Stomach smooth muscle (tissue), 2 donors: ENCODE measurements around the gene NEAT1.
"Not testable (repeated sequence)": the region's sequence is repeated elsewhere in the genome, so short reads cannot be mapped to it uniquely, and the experiment has no call there.

Experiments used
- H3K27ac ChIP-seq: one replicate; pipeline ENCODE4 v1.7.0; 2013; ENCODE audit warnings: mild to moderate bottlenecking, low read length, inconsistent platforms
- H3K27me3 ChIP-seq, 2 donors: one replicate each; pipeline ENCODE4 v1.7.0; 2013; ENCODE audit warnings: low read length in 2 of 2; ENCODE audit not compliant: insufficient read depth in 2 of 2, control insufficient read depth in 1 of 2
- H3K36me3 ChIP-seq, 2 donors: one replicate each; pipeline ENCODE4 v1.7.0; 2013; ENCODE audit warnings: low read length in 2 of 2; ENCODE audit not compliant: control insufficient read depth in 2 of 2, insufficient read depth in 2 of 2
- H3K4me1 ChIP-seq: one replicate; pipeline ENCODE4 v1.7.0; 2013; ENCODE audit warnings: low read length; ENCODE audit not compliant: control insufficient read depth, insufficient read depth
- H3K4me3 ChIP-seq, 2 donors: one replicate each; pipeline ENCODE4 v1.7.0; 2013; ENCODE audit warnings: low read length in 2 of 2
- H3K9ac ChIP-seq, 2 donors: one replicate each; pipeline ENCODE4 v1.7.0; 2013; ENCODE audit warnings: low read length in 2 of 2, mild to moderate bottlenecking in 1 of 2
- H3K9me3 ChIP-seq, 2 donors: one replicate each; pipeline ENCODE4 v1.7.0; 2013; ENCODE audit warnings: low read length in 2 of 2; ENCODE audit not compliant: control insufficient read depth in 2 of 2
- donor health status: healthy.
- donor health status: Pancreatic carcinoma.

Gene NEAT1

GRCh38 chr11:65411681-65412070 lies 10.9 kb upstream of the NEAT1 start:
- Histone ChIP-seq H3K9ac (no peak overlapping the region), H3K36me3 (peaks cover 0 to 12% of the 10 kb centered on the region in 2 donors), H3K9me3 (no peaks in the 10 kb centered on the region), H3K27me3 (no peaks in the 10 kb centered on the region), H3K27ac (no peak overlapping the region), H3K4me3 (no peak overlapping the region), H3K4me1 (peaks cover 8% of the 10 kb centered on the region)

GRCh38 chr11:65412271-65413076 lies 10.1 kb upstream of the NEAT1 start:
- H3K36me3 ChIP-seq: peaks cover 0 to 12% of the 10 kb centered on the region in 2 donors
- H3K9me3 ChIP-seq: no peaks in the 10 kb centered on the region
- no peak overlapping the region for H3K9ac ChIP-seq
- no peak overlapping the region for H3K4me3 ChIP-seq
- peaks cover 16% of the 10 kb centered on the region for H3K4me1 ChIP-seq
- no peaks in the 10 kb centered on the region for H3K27me3 ChIP-seq
- H3K27ac ChIP-seq: no peak overlapping the region

GRCh38 chr11:65413077-65413664 lies 9.4 kb upstream of the NEAT1 start:
- H3K27ac ChIP-seq: not testable (repeated sequence)

GRCh38 chr11:65414776-65415498 lies 7.7 kb upstream of the NEAT1 start:
- Histone ChIP-seq H3K4me1 (peaks cover 40% of the 10 kb centered on the region), H3K36me3 (peaks cover 0 to 5% of the 10 kb centered on the region in 2 donors), H3K9ac (no peak overlapping the region), H3K4me3 (no peak overlapping the region), H3K27me3 (no peaks in the 10 kb centered on the region), H3K27ac (no peak overlapping the region), H3K9me3 (no peaks in the 10 kb centered on the region)

More at GRCh38 chr11:65413077-65413664, 9.4 kb upstream of the NEAT1 start:
- not testable (repeated sequence) for H3K4me3 ChIP-seq, H3K27me3 ChIP-seq, H3K9me3 ChIP-seq, H3K9ac ChIP-seq
- Histone ChIP-seq H3K36me3 (peaks cover 0 to 12% of the 10 kb centered on the region in 2 donors), H3K4me1 (peaks cover 23% of the 10 kb centered on the region)

GRCh38 chr11:65415499-65416340 lies 6.9 kb upstream of the NEAT1 start:
- Histone ChIP-seq H3K4me1 (peaks cover 48% of the 10 kb centered on the region), H3K27me3 (no peaks in the 10 kb centered on the region), H3K36me3 (peaks cover 0 to 5% of the 10 kb centered on the region in 2 donors), H3K27ac (peak overlapping the region; percentile 100), H3K4me3 (peak overlapping the region; percentile 1 to 69), H3K9me3 (no peaks in the 10 kb centered on the region), H3K9ac (peak overlapping the region; percentile 1 to 47)

DNA sequence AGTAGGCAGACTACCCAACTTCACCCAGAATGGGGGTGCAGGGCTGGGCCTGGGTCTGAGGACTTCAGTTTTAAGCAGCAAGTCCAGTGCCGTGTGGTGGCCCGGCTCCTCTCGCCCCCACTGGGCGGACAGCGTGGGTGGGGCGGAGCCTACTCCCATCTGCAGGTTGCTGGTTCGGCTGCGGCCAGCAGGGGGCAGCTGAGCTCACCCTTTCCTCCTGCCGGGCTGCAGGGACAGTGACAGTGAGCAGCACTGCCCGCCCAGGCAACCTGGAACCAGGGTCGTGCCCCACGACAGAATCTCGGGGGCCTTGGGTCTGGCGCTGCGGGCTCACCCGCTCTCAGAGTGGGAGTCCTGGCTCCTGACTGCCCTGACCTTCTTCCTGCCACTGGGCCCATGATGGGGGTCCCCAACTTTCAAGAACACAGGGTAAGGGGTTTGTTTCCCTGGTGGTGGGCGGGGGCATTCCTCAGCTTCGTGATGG lies 6.2 kb upstream of the NEAT1 start:
- Histone ChIP-seq H3K4me3 (peak overlapping the region; percentile 62 to 69), H3K27me3 (no peaks in the 10 kb centered on the region), H3K9ac (peak overlapping the region; percentile 73 to 87), H3K27ac (peak overlapping the region; percentile 100), H3K36me3 (peaks cover 0 to 3% of the 10 kb centered on the region in 2 donors), H3K4me1 (peaks cover 55% of the 10 kb centered on the region), H3K9me3 (no peaks in the 10 kb centered on the region)

DNA sequence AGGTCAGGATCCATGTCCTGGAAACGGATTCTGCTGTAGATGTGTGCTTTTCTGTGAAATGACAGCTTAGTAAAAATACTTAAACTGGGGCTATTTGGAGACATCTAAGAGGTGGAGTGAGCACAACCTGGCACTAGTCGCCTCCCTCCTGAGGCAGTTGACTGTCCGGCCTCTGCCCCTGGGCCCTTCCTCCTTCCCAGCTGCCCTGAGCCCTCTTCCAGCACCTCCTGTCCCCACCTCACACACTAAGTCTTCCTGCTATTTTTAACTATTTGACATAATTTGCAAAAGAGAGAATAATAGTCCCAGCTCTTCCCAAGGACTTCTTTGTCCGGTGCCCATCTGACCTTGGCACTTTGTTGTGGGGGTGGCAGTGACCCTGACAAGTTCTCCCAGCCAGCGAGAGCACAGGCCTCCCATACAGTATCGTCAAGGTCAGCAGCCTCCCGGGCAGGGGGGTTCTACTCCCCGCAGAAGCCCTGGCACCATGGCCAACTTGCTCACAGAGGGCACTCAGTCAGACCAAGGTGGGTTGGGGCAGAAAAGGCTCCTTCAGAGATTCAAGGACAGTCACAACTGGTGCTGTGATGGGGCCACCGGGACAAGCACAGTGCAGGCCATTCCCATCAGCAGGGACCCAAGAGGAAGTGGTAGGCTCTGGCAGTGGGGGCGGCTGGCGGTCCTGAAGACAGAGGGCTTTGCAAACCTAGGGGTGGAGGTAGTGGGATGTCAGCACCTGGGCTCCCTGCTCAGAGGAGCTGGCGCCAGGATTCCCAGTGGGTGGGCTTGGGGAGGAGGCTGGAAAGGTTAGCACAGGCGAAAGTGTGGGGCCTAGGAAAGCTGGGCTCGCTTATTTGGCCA lies 5.5 kb upstream of the NEAT1 start:
- no peaks in the 10 kb centered on the region for H3K27me3 ChIP-seq
- H3K27ac ChIP-seq: peak overlapping the region; percentile 100
- no peaks in the 10 kb centered on the region for H3K9me3 ChIP-seq
- H3K9ac ChIP-seq: peak overlapping the region; percentile 73 to 87
- peaks cover 59% of the 10 kb centered on the region for H3K4me1 ChIP-seq
- peak overlapping the region; percentile 62 to 69 for H3K4me3 ChIP-seq
- no peaks in the 10 kb centered on the region for H3K36me3 ChIP-seq

DNA sequence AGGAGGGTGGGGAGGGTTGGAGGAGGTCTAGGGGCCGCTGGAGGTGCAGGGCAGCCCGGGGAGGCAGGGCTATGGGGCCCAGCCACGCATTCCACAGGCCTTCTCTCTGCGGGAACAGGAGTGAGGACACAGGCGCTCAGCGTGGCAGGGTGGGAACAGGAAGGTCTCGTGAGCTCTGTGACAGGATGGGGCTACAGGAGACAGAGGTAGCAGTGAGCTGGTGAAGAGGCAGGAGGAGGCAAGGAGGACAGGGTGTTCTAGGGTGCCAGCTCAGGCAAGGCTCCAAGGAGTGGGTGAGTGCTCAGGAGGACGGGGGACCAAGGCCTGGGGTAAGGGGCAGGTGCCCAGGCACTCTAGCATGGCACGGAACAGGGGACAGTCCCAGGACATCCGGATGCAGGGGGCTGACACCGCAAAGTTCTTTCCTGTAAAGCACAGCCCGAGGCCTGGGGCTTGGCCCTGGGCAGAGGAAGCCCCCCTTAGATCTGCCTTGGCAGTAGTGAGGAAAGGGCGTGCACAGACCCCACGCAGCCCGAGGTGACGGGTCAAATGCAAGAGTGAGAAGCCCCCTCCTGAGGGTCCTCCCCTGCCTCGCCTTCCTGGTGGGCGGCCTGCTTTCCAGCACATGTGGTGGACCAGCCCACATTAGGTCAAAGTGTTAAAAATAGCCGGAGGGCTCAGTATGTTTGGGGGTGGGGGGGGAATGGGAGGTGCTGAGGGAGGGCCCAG lies 4.7 kb upstream of the NEAT1 start:
- Histone ChIP-seq H3K9me3 (no peaks in the 10 kb centered on the region), H3K27ac (peak overlapping the region; percentile 100), H3K36me3 (no peaks in the 10 kb centered on the region), H3K4me3 (peak overlapping the region; percentile 62 to 99), H3K4me1 (peaks cover 59% of the 10 kb centered on the region), H3K9ac (peak overlapping the region; percentile 73 to 87), H3K27me3 (no peaks in the 10 kb centered on the region)

- peak overlapping the region; percentile 100 for H3K27ac ChIP-seq
- H3K9ac ChIP-seq: peak overlapping the region; percentile 87 to 94
- no peaks in the 10 kb centered on the region for H3K27me3 ChIP-seq
- H3K4me3 ChIP-seq: peak overlapping the region; percentile 50 to 99
- H3K9me3 ChIP-seq: no peaks in the 10 kb centered on the region
- no peaks in the 10 kb centered on the region for H3K36me3 ChIP-seq
- H3K4me1 ChIP-seq: peaks cover 59% of the 10 kb centered on the region
Measured at GRCh38 chr11:65418431-65418680, 4.2 kb upstream of the NEAT1 start.
